HCT116 (cell line): ENCODE results near the gene GAK. TPM values are rescaled to one million over a fixed set of nuclear protein-coding genes. Genes with fewer than 3 reads are reported as not detected.

Experiments used
- ATAC-seq: fragments of 200-7000 bp; cut with Tn5 transposase; 2 replicates; pipeline ENCODE4 v1.9.1; 2020; ENCODE audit warnings: mild to moderate bottlenecking, moderate library complexity
- BruUV-seq: library from RNA; stranded (reverse); fragments of 400-500 nt; replicated peaks from 2 replicates; lab custom pipeline; 2021; lab: Mats Ljungman, UMichigan
- CTCF ChIA-PET: fragments of 300-600 bp; sonication (Branson Sonifier 250); formaldehyde crosslinking; loops from one replicate; lab custom pipeline; 2021; ENCODE audit warnings: antibody characterized with exemption; lab: Charles Lee
- POLR2A ChIA-PET: fragments of 300-600, 350-600 bp; sonication (Branson Sonifier 250); formaldehyde crosslinking; loops from one replicate; lab custom pipeline; 2021; ENCODE audit warnings: antibody characterized with exemption; lab: Charles Lee
- RAD21 ChIA-PET, 2 experiments: fragments of 300-600 bp; sonication (Branson Sonifier 250); formaldehyde crosslinking; loops; one replicate each; lab custom pipeline; 2023; ENCODE audit warnings: low total read pairs in 2 of 2; ENCODE audit not compliant: uncharacterized antibody in 2 of 2, unreplicated experiment in 2 of 2, low non-redundant PET in 1 of 2; lab: Charles Lee
- DNase-seq: peaks from one replicate; pipeline ENCODE4 v3.0.0-alpha.2; 2010; ENCODE audit warnings: low read depth, low spot score
- H2AFZ ChIP-seq: fragments of 200-600 bp; shearing (Covaris generic), sonication (generic); 2 replicates; pipeline ENCODE4 v1.6.1; 2017; ENCODE audit warnings: low read depth, mixed run types, mixed read lengths, antibody characterized with exemption, low read length; ENCODE audit not compliant: poor library complexity, severe bottlenecking
- H3K27ac ChIP-seq: 2 replicates; pipeline ENCODE4 v1.5.1; 2012; ENCODE audit warnings: low read depth, low read length
- H3K27me3 ChIP-seq: fragments of 200-600 bp; sonication (generic); 2 replicates; pipeline ENCODE4 v1.6.1; 2016; ENCODE audit warnings: mixed run types, low read length, mixed read lengths; ENCODE audit not compliant: insufficient read depth
- H3K36me3 ChIP-seq, 2 experiments: fragments of 200-500 bp in 1 of 2; fragments of 200-600 bp in 1 of 2; sonication (Bioruptor generic) in 1 of 2; sonication (generic) in 1 of 2; 2 replicates each; pipeline versions ENCODE4 v1.5.1 to v1.6.1; 2014 to 2016; ENCODE audit warnings: low read length in 2 of 2, inconsistent platforms in 1 of 2, mixed read lengths in 1 of 2, mixed run types in 1 of 2; ENCODE audit not compliant: insufficient read depth in 2 of 2, control insufficient read depth in 1 of 2
- H3K4me1 ChIP-seq, 2 experiments: fragments of 200-600 bp in 1 of 2; sonication (generic) in 1 of 2; 2 replicates each; pipeline versions ENCODE4 v1.5.1 to v1.6.1; 2012 to 2017; ENCODE audit warnings: low read length in 2 of 2, inconsistent platforms in 1 of 2, mild to moderate bottlenecking in 1 of 2, mixed read lengths in 1 of 2, mixed run types in 1 of 2, moderate library complexity in 1 of 2; ENCODE audit not compliant: insufficient read depth in 2 of 2, control insufficient read depth in 1 of 2
- H3K4me2 ChIP-seq: fragments of 200-600 bp; sonication (generic); 2 replicates; pipeline ENCODE4 v1.6.1; 2017; ENCODE audit warnings: mixed run types, low read length, mixed read lengths
- H3K4me3 ChIP-seq, 2 experiments: fragments of 200-600 bp in 1 of 2; sonication (generic) in 1 of 2; replicated peaks in 1 of 2; 2 replicates each; pipeline ENCODE4 v1.5.1; 2011 to 2016; ENCODE audit warnings: low read length in 2 of 2, control low read depth in 1 of 2, low read depth in 1 of 2, mild to moderate bottlenecking in 1 of 2, mixed read lengths in 1 of 2, mixed run types in 1 of 2
- H3K79me2 ChIP-seq: fragments of 200-600 bp; sonication (generic); 2 replicates; pipeline ENCODE4 v1.6.1; 2017; ENCODE audit warnings: mild to moderate bottlenecking, mixed run types, low read length, moderate library complexity, mixed read lengths; ENCODE audit not compliant: insufficient read depth
- H3K9ac ChIP-seq: fragments of 200-600 bp; sonication (generic); 2 replicates; pipeline ENCODE4 v1.6.1; 2016; ENCODE audit warnings: low read length, mixed read lengths
- H3K9me2 ChIP-seq: fragments of 200-600 bp; sonication (generic), shearing (Covaris generic); 2 replicates; pipeline ENCODE4 v1.6.1; 2017; ENCODE audit warnings: mixed run types, mild to moderate bottlenecking, moderate library complexity; ENCODE audit not compliant: insufficient read depth
- H3K9me3 ChIP-seq, 2 experiments: fragments of 200-500 bp in 1 of 2; fragments of 200-600 bp in 1 of 2; sonication (Bioruptor generic) in 1 of 2; sonication (generic) in 1 of 2; 2 replicates each; pipeline ENCODE4 v1.6.1; 2014 to 2017; ENCODE audit warnings: low read length in 2 of 2, mixed read lengths in 2 of 2, inconsistent platforms in 1 of 2, low read depth in 1 of 2, mild to moderate bottlenecking in 1 of 2, mixed run types in 1 of 2, moderate library complexity in 1 of 2; ENCODE audit not compliant: control insufficient read depth in 1 of 2, insufficient read depth in 1 of 2
- H4K20me1 ChIP-seq: fragments of 200-600 bp; sonication (generic), shearing (Covaris generic); 2 replicates; pipeline ENCODE4 v1.6.1; 2017; ENCODE audit warnings: mixed run types, mild to moderate bottlenecking, moderate library complexity; ENCODE audit not compliant: insufficient read depth
- ATF3 ChIP-seq: IDR thresholded peaks from 2 replicates; pipeline ENCODE4 v1.6.1; 2012
- CEBPB ChIP-seq: IDR thresholded peaks from 2 replicates; pipeline ENCODE4 v1.6.1; 2012; ENCODE audit warnings: low read depth
- CTCF ChIP-seq, 3 experiments: fragments of 200-600 bp in 1 of 3; sonication (generic) in 1 of 3; IDR thresholded peaks in 2 of 3; conservative IDR thresholded peaks in 1 of 3; 2 replicates each; pipeline ENCODE4 v1.5.1; 2012 to 2017; ENCODE audit warnings: low read depth in 2 of 3, low read length in 2 of 3, antibody characterized with exemption in 1 of 3, borderline replicate concordance in 1 of 3, control low read depth in 1 of 3, mild to moderate bottlenecking in 1 of 3, mixed read lengths in 1 of 3, mixed run types in 1 of 3, moderate library complexity in 1 of 3; ENCODE audit not compliant: insufficient read depth in 1 of 3
- EGR1 ChIP-seq: IDR thresholded peaks from 2 replicates; pipeline ENCODE4 v1.6.1; 2012; ENCODE audit warnings: low read depth
- ELF1 ChIP-seq: IDR thresholded peaks from 2 replicates; pipeline ENCODE4 v1.6.1; 2012; ENCODE audit warnings: low read depth, borderline replicate concordance
- EZH2 ChIP-seq: fragments of 200-600 bp; sonication (generic); IDR thresholded peaks from 2 replicates; pipeline ENCODE4 v1.6.1; 2017; ENCODE audit warnings: antibody characterized with exemption, mixed run types
- EZH2phosphoT487 ChIP-seq: fragments of 200-600 bp; IDR thresholded peaks from 2 replicates; pipeline ENCODE4 v1.6.1; 2018; ENCODE audit warnings: antibody characterized with exemption, borderline replicate concordance
- FOSL1 ChIP-seq: IDR thresholded peaks from 2 replicates; pipeline ENCODE4 v1.6.1; 2012; ENCODE audit warnings: low read depth
- JUND ChIP-seq: IDR thresholded peaks from 2 replicates; pipeline ENCODE4 v1.6.1; 2012
- POLR2AphosphoS5 ChIP-seq: IDR thresholded peaks from 2 replicates; pipeline ENCODE4 v1.6.1; 2011; ENCODE audit warnings: mild to moderate bottlenecking, low read depth, low read length, moderate library complexity
- RAD21 ChIP-seq: IDR thresholded peaks from 2 replicates; pipeline ENCODE4 v1.6.1; 2012; ENCODE audit warnings: low read depth, mild to moderate bottlenecking
- REST ChIP-seq: IDR thresholded peaks from 2 replicates; pipeline ENCODE4 v1.6.1; 2012; ENCODE audit warnings: low read depth
- SIN3A ChIP-seq: IDR thresholded peaks from 2 replicates; pipeline ENCODE4 v1.6.1; 2012; ENCODE audit warnings: low read depth
- SP1 ChIP-seq: IDR thresholded peaks from 2 replicates; pipeline ENCODE4 v1.6.1; 2012; ENCODE audit warnings: low read depth
- SRF ChIP-seq: IDR thresholded peaks from 2 replicates; pipeline ENCODE4 v1.6.1; 2012; ENCODE audit warnings: low read depth
- TCF7L2 ChIP-seq: IDR thresholded peaks from 2 replicates; pipeline ENCODE4 v1.7.0; 2011; ENCODE audit warnings: borderline replicate concordance, inconsistent platforms; ENCODE audit not compliant: insufficient read depth, insufficient read length; ENCODE audit errors: extremely low read depth
- ZFX ChIP-seq: fragments of 450-650 bp; IDR thresholded peaks from 2 replicates; pipeline ENCODE4 v1.6.1; 2017
- intact Hi-C: fragments of 100-400 bp; cut with micrococcal nuclease; formaldehyde crosslinking; loops from 2 replicates; pipeline ENCODE4 v1.10.0; 2022
- total RNA-seq: library from RNA; stranded (reverse); gene quantifications from one replicate; pipeline ENCODE4 v1.2.1, GENCODE V29; 2021; ENCODE audit not compliant: unreplicated experiment
- TF ChIP-seq, protein P1 (sequence below): IDR thresholded peaks from 2 replicates; pipeline ENCODE4 v1.6.1; 2011; ENCODE audit warnings: mild to moderate bottlenecking, low read length, moderate library complexity; ENCODE audit not compliant: insufficient replicate concordance; ENCODE audit errors: extremely low read depth

GAK gene
- total RNA-seq, 1 experiment from 2014 or later: 123 TPM

DNA sequence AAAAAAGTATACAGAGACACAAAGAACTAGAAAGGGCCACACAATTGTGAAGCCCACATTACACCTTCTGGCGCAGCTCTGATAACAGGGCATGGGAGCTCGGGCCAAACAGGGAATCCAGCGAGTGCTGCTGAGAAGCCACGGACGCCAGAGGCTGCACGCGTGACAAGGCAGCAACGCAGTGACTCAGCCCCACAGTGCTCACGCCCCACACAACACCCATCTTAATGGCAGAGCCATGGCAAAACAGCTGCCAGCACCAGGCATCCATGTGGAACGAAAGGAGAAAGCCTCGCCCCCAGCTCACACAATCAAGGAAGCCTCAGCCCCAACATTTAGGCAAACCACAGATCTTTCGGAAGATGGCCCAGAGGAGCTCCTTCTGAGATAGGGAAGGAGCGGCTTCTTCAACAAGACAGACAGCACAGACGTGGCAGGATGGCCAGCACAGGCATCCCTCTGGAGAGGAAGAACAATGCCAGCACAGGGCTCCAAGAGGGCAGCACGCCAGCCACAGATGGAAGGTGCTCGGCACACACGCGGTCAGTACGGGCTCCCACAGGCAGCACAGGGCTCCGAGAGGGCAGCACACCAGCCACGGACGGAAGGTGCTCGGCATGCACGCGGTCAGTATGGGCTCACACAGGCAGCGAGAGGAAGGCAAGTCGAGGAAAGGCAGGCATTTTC lies 33.1 kb downstream of the GAK start:
- Histone ChIP-seq H3K36me3 (peaks cover 0 to 2% of the 10 kb centered on the region in 2 experiments; a peak in 2 of 4 replicates), H3K27ac (no peak overlapping the region), H3K4me1 (no peaks in the 10 kb centered on the region), H2AFZ (no peak overlapping the region), H4K20me1 (no peaks in the 10 kb centered on the region), H3K9me3 (no peaks in the 10 kb centered on the region), H3K27me3 (no peaks in the 10 kb centered on the region), H3K4me3 (no peak overlapping the region), H3K4me2 (no peak overlapping the region), H3K9ac (no peak overlapping the region), H3K9me2 (no peaks in the 10 kb centered on the region), H3K79me2 (peaks cover 20% of the 10 kb centered on the region)
- no peak for TF ChIP-seq EZH2
- no peak for TF ChIP-seq CEBPB
- no peak for TF ChIP-seq ATF3
- no peak for TF ChIP-seq SP1
- TF ChIP-seq RAD21: no peak
- no peak for TF ChIP-seq POLR2AphosphoS5
- no peak for TF ChIP-seq ELF1
- no peak for TF ChIP-seq ZFX
- TF ChIP-seq EZH2phosphoT487: no peak
- no peak for TF ChIP-seq SRF
- TF ChIP-seq TCF7L2: no peak
- no peak for TF ChIP-seq CTCF (IDR thresholded peaks at IDR 0.05 in 2 of 3, conservative IDR thresholded peaks at IDR 0.05 in 1 of 3; ENCODE audit: borderline replicate concordance in 1 of 3, insufficient read depth in 1 of 3, low read depth in 2 of 3, low read length in 2 of 3)
- no peak for TF ChIP-seq FOSL1
- TF ChIP-seq JUND: no peak
- no peak for TF ChIP-seq SIN3A
- no peak for TF ChIP-seq EGR1
- no peak for TF ChIP-seq REST
- TF ChIP-seq, protein P1, sequence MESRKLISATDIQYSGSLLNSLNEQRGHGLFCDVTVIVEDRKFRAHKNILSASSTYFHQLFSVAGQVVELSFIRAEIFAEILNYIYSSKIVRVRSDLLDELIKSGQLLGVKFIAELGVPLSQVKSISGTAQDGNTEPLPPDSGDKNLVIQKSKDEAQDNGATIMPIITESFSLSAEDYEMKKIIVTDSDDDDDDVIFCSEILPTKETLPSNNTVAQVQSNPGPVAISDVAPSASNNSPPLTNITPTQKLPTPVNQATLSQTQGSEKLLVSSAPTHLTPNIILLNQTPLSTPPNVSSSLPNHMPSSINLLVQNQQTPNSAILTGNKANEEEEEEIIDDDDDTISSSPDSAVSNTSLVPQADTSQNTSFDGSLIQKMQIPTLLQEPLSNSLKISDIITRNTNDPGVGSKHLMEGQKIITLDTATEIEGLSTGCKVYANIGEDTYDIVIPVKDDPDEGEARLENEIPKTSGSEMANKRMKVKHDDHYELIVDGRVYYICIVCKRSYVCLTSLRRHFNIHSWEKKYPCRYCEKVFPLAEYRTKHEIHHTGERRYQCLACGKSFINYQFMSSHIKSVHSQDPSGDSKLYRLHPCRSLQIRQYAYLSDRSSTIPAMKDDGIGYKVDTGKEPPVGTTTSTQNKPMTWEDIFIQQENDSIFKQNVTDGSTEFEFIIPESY: no peak
- ChIA-PET POLR2A (no interaction called here), CTCF (no interaction called here), RAD21 (no interaction called here)
- intact Hi-C loops: no loop called here
- ATAC-seq (no peak), DNase-seq (no peak)
- no TSS peak for BruUV-seq
